Measurements from ENCODE around the gene CCNY. TPM values are rescaled to one million over a fixed set of nuclear protein-coding genes. Genes with fewer than 3 reads are reported as not detected.
A peak's percentile ranks its signal among the peaks of the same experiment; 100 is the strongest.

The CCNY gene
- total and polyA plus RNA-seq, 2 donors, result 46.6 to 55.9 TPM

DNA sequence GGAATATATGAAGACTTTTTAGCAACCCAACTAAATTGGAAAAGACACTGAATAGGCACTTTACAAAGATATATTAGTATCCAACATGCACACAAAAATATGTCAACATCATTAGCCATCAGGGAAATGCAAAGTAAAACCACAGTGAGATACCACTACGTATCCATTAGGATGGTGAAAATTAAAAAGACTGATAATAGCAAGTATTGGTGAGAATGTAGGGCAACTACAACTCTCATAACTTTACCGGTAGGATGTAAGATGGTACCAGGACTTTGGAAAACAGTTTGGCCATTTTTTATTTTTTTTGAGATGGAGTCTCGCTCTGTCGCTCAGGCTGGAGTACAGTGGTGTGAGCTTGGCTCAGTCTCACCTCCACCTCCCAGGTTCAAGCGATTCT, 13.7 kb upstream of the CCNY start:
- H3K36me3 ChIP-seq (ENCODE audit: insufficient read depth), result no peaks in the 10 kb centered on the region
- no peak overlapping the region for H3K27ac ChIP-seq (ENCODE audit: low read depth)
- WGBS, result 98% methylated on average over 5 of the region's 5 CpGs
- DNase-seq (ENCODE audit: extremely low spot score), result no peak
- H3K4me3 ChIP-seq (ENCODE audit: low read depth, low read length), result no peak overlapping the region
- no peaks in the 10 kb centered on the region for H3K4me1 ChIP-seq (ENCODE audit: insufficient read depth)

- Histone ChIP-seq H3K4me1 (ENCODE audit: insufficient read depth) (no peaks in the 10 kb centered on the region), H3K36me3 (ENCODE audit: insufficient read depth) (no peaks in the 10 kb centered on the region), H3K27ac (ENCODE audit: low read depth) (no peak overlapping the region), H3K4me3 (ENCODE audit: low read depth, low read length) (no peak overlapping the region)
- DNase-seq (ENCODE audit: extremely low spot score), result no peak
- WGBS, result 77% methylated on average over 3 of the region's 3 CpGs
Measured at GRCh38 chr10:35324196-35324595, 12.1 kb upstream of the CCNY start.

GRCh38 chr10:35326466-35327235, 9.7 kb upstream of the CCNY start:
- no peaks in the 10 kb centered on the region for H3K36me3 ChIP-seq (ENCODE audit: insufficient read depth)
- H3K27ac ChIP-seq (ENCODE audit: low read depth), result no peak overlapping the region
- H3K4me1 ChIP-seq (ENCODE audit: insufficient read depth), result no peaks in the 10 kb centered on the region
- no peak overlapping the region for H3K4me3 ChIP-seq (ENCODE audit: low read depth, low read length)
- WGBS, result 81% methylated on average over 9 of the region's 9 CpGs
- DNase-seq (ENCODE audit: extremely low spot score), result no peak

DNA sequence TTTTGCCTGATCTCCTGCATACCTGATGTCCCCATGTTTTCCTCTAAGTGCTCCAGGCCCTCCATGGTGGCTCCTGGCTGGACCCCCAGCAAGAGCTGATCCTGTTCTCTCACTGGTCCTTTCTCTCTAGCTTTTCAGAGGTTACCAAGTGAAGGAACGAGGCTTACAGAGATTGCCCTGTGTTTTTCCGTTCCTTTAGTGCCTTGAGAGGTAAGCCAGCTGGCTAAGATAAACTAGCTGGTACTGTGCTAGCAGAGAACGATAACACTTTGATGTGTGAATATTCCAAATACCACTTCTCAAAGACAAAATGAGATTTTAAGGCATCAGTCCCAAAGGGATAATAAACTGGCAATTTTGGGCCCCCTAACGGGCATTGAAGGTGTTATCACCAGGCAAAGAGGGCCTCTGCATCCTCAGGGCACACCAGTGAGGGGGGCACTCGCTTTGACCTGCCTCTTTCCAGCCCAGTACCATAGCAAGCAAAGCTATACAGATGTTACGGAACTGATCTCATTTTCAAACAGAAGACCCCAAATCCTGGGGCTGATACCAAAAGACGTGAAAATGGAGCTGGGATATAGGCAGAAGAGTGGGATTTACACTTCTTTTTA, 8.4 kb upstream of the CCNY start:
- Histone ChIP-seq H3K36me3 (ENCODE audit: insufficient read depth) (no peaks in the 10 kb centered on the region), H3K4me1 (ENCODE audit: insufficient read depth) (no peaks in the 10 kb centered on the region), H3K27ac (ENCODE audit: low read depth) (no peak overlapping the region), H3K4me3 (ENCODE audit: low read depth, low read length) (no peak overlapping the region)
- DNase-seq (ENCODE audit: extremely low spot score), result no peak
- 59% methylated on average over 7 of the region's 7 CpGs for WGBS

- H3K27ac ChIP-seq (ENCODE audit: low read depth), result no peak overlapping the region
- H3K4me1 ChIP-seq (ENCODE audit: insufficient read depth), result no peaks in the 10 kb centered on the region
- no peak overlapping the region for H3K4me3 ChIP-seq (ENCODE audit: low read depth, low read length)
- WGBS, result 34% methylated on average over 2 of the region's 2 CpGs
- no peak for DNase-seq (ENCODE audit: extremely low spot score)
- H3K36me3 ChIP-seq (ENCODE audit: insufficient read depth), result no peaks in the 10 kb centered on the region
Measured at GRCh38 chr10:35328404-35329037, 7.8 kb upstream of the CCNY start.

DNA sequence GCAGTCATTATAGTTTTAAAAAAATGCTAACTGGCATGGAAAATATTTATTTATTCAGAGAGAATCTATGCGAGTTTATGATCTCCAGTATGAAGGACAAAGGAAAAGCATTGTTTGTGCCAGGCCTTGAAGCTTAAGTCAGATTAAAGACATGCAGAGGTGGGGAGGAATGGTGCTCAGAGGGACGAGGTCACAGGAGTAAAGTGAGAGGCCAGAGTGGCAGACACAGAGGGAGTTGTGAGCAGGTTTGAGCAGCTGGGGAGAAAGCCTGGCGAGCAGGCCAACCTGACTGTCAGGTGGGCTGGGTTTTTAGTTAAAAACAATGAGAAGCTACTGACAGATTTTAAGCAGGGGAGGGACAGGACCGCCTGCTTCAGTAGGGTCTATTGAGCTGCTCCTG, 6.8 kb upstream of the CCNY start:
- no peaks in the 10 kb centered on the region for H3K4me1 ChIP-seq (ENCODE audit: insufficient read depth)
- DNase-seq (ENCODE audit: extremely low spot score), result no peak
- WGBS, result 65% methylated on average over 4 of the region's 4 CpGs

GRCh38 chr10:35331894-35332640, 4.2 kb upstream of the CCNY start:
- DNase-seq (ENCODE audit: extremely low spot score), result no peak
- 52% methylated on average over 6 of the region's 6 CpGs for WGBS
- Histone ChIP-seq H3K36me3 (ENCODE audit: insufficient read depth) (no peaks in the 10 kb centered on the region), H3K4me3 (ENCODE audit: low read depth, low read length) (no peak overlapping the region), H3K27ac (ENCODE audit: low read depth) (no peak overlapping the region), H3K4me1 (ENCODE audit: insufficient read depth) (no peaks in the 10 kb centered on the region)

More for the DNA sequence above, 6.8 kb upstream of the CCNY start:
- Histone ChIP-seq H3K36me3 (ENCODE audit: insufficient read depth) (no peaks in the 10 kb centered on the region), H3K27ac (ENCODE audit: low read depth) (no peak overlapping the region), H3K4me3 (ENCODE audit: low read depth, low read length) (no peak overlapping the region)

DNA sequence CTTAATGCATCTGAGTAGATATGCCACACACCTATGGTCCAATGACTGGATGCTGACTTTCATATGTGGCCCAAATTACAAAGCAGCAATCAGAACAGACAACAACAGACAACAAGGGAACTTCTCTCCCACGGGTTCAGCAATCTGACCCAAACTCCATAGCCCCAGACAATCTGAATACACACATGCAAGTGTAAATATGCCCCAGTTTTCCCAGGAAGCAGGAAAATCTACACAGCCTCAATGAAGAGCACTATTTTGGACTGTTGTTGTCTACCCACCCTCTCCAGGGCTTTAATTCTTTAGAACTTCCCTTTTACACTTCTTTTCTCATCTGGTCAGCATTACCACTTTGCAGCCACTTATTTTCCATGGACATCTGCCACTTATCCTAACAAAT, 2.0 kb upstream of the CCNY start:
- 83% methylated on average over 1 of the region's 1 CpG for WGBS
- Histone ChIP-seq H3K4me3 (ENCODE audit: low read depth, low read length) (no peak overlapping the region), H3K4me1 (ENCODE audit: insufficient read depth) (no peaks in the 10 kb centered on the region), H3K27ac (ENCODE audit: low read depth) (no peak overlapping the region), H3K36me3 (ENCODE audit: insufficient read depth) (no peaks in the 10 kb centered on the region)
- no peak for DNase-seq (ENCODE audit: extremely low spot score)

DNA sequence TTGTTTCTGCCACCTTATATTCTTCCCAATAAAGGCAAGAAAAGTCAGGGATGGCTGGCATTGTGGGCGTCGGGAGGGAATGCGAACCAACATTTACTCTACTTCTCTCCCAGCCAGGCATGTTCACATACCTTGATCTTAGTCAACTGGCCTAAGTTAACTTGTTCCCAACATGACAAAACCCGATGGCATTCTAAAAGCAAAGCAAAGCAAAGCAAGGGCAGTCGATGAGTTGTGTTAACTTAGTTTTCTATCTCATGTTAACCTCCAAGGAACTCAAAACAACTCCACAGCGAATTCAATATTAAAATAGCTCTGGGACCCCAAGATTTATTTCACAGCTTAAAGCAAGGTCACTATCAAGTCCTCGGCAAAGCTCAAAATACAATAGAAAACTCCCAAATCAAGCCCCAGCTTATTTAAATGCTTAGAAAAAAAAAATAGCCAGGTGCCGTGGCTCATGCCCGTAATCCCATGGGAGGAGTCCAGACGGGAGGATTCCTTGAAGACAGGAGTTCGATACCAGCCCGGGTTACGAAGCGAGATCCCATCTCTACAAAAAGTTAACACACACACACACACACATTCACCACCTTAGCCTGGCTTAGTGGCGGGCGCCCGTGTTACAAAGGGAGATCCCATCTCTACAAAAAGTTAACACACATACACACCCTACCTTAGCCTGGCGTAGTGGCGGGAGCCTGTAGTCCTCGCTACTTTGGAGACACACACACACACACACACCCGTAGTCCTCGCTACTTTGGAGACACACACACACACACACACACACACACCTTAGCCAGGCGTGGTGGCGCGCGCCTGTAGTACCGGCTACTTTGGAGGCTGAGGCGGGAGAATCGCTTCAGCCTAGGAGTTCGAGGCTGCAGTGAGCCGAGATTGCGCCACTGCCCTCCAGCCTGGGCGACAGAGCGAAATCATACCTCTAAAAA, 901 bp upstream of the CCNY start:
- Histone ChIP-seq H3K36me3 (ENCODE audit: insufficient read depth) (no peaks in the 10 kb centered on the region), H3K4me3 (ENCODE audit: low read depth, low read length) (peak overlapping the region; percentile 99), H3K4me1 (ENCODE audit: insufficient read depth) (no peaks in the 10 kb centered on the region), H3K27ac (ENCODE audit: low read depth) (peak overlapping the region; percentile 86)
- no peak for DNase-seq (ENCODE audit: extremely low spot score)
- WGBS, result 17% methylated on average over 34 of the region's 34 CpGs

- peak overlapping the region; percentile 38 for H3K27ac ChIP-seq (ENCODE audit: low read depth)
- no peaks in the 10 kb centered on the region for H3K4me1 ChIP-seq (ENCODE audit: insufficient read depth)
- no peak for DNase-seq (ENCODE audit: extremely low spot score)
- H3K4me3 ChIP-seq (ENCODE audit: low read depth, low read length), result peak overlapping the region; percentile 99
- WGBS, result under 1% methylated on average over 88 of the region's 88 CpGs
- no peaks in the 10 kb centered on the region for H3K36me3 ChIP-seq (ENCODE audit: insufficient read depth)
Measured at GRCh38 chr10:35336921-35337823, 863 bp downstream of the CCNY start.

DNA sequence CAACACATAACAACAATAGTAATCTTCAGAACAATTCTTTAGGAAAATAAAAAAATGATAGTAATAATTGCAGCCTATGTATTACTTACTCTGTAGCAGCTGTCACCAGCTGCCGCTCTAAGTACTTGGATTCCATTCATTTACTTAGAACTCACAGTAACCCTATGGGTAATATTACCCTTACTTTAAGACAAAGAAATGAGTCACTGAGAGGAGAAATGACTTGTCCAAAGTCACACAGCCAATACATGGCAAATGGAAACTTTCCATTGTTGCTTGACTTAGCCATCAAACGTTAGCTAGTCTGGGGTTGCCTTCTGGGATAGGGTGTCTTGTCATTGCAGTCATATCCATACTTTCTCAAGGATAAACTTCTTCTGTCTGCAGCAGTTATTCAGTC, 3.6 kb downstream of the CCNY start:
- DNase-seq (ENCODE audit: extremely low spot score), result no peak
- Histone ChIP-seq H3K36me3 (ENCODE audit: insufficient read depth) (no peaks in the 10 kb centered on the region), H3K4me1 (ENCODE audit: insufficient read depth) (no peaks in the 10 kb centered on the region), H3K4me3 (ENCODE audit: low read depth, low read length) (no peak overlapping the region), H3K27ac (ENCODE audit: low read depth) (no peak overlapping the region)
- WGBS, result 68% methylated on average over 2 of the region's 2 CpGs

GRCh38 chr10:35340975-35341374, 4.7 kb downstream of the CCNY start:
- WGBS, result 44% methylated on average over 6 of the region's 6 CpGs
- H3K4me1 ChIP-seq (ENCODE audit: insufficient read depth), result no peaks in the 10 kb centered on the region
- H3K36me3 ChIP-seq (ENCODE audit: insufficient read depth), result no peaks in the 10 kb centered on the region
- DNase-seq (ENCODE audit: extremely low spot score), result no peak
- no peak overlapping the region for H3K4me3 ChIP-seq (ENCODE audit: low read depth, low read length)
- no peak overlapping the region for H3K27ac ChIP-seq (ENCODE audit: low read depth)
